Right hindlimb (tissue), 1 donor: ENCODE measurements around the gene ANKZF1.
A peak's percentile ranks its signal among the peaks of the same experiment; 100 is the strongest.
"Not testable (repeated sequence)": the region's sequence is repeated elsewhere in the genome, so short reads cannot be mapped to it uniquely, and the experiment has no call there.

Experiments
- DNase-seq: peaks from one replicate; pipeline ENCODE4 v3.0.0-alpha.2; 2018

The ANKZF1 gene

GRCh38 chr2:219258942-219259341 lies 29.3 kb downstream of the ANKZF1 start:
- not testable (repeated sequence) for DNase-seq

DNA sequence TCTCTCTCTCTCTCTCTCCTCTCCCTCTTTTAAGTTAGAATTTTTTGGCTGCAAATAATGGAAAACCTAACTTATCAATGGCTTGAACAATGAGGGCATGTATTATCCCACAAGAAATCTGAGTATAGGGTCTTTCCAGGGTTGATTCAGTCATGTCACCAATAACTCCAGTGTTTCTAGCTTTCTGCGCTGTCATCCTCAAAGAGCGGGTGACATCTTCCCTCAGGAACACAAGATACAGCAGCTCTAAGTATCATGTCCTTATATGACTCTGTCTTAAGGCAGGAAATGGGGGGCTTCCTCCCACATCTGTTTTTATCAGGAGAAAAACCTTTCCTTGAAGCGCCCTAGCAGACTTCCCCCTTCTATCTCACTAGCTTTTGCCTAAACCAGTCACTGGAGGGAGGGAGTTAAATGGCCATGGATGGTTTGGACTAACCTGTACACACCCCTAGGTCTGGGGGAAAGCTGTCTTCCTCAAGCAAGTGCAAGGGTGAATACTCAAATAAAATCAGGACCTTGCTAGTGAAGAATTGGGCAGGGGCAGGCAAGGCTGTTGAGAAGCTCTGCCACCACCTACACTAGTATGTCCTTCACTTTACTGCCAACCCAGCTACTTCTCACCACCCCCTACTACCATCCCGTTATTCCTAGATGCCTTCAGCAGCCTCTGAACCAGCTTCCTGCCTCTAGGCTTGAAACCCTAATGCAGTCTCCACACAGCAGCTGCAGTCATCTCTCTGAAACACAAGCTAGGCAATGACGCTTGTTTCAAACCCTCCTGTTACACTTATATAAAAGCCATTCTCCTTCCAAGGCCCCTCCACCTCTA lies 31.6 kb downstream of the ANKZF1 start:
- DNase-seq: no peak

DNA sequence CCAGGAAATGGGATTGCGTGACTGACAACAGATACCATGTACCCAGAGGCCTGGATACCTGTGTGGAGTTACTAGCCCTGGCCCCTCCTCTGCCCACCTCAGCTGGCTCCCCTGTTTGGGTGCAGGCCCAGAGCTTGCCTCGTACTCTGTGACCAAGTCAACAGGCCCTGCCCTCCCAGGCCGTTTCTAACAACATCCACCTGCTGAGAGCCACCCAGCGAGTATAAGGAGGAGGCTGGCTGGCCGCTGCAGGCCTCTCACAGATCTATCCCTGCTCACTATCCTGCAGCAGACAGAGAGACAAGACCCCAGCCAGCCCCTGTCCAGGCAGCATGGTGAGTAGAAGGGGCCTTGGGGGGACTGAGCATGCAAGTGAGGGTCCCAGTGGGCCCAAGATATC lies 36.6 kb downstream of the ANKZF1 start:
- DNase-seq: no peak

DNA sequence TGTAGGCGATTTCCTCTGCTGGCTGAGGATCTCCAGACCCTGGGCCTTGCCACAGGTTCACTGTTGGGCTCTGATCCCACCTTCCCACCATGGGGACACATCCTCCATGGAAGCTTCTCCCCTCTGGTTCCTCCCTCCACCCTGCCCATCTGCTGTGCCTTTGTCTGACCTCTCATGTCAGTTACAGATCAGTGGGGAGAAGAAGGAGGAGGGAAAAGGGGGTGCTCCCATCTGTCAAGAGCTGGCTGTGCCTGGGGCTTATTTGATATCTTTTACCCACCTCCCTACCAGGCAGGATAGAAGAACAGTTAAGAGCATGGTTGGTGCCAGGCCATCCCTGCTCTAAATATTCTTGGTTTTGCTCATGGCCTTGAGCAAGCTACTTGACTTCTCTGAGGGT lies 37.3 kb downstream of the ANKZF1 start:
- no peak for DNase-seq

- DNase-seq: no peak
Observed at GRCh38 chr2:219268294-219268693, 38.7 kb downstream of the ANKZF1 start.

- DNase-seq: no peak
Observed at GRCh38 chr2:219269362-219270054, 39.9 kb downstream of the ANKZF1 start.

DNA sequence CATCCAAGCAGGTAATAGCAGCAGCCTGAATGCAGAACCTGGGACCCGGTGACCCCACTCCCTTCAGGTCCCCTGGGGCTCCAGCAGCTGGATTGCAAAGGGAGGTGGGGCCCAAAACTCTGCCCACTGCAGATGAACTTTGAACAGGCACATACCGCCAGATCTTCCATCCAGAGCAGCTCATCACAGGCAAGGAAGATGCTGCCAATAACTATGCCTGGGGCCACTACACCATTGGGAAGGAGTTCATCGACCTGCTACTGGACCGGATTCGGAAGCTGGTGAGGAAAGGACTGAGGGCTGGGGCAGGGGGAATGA lies 40.4 kb downstream of the ANKZF1 start:
- DNase-seq: no peak

DNA sequence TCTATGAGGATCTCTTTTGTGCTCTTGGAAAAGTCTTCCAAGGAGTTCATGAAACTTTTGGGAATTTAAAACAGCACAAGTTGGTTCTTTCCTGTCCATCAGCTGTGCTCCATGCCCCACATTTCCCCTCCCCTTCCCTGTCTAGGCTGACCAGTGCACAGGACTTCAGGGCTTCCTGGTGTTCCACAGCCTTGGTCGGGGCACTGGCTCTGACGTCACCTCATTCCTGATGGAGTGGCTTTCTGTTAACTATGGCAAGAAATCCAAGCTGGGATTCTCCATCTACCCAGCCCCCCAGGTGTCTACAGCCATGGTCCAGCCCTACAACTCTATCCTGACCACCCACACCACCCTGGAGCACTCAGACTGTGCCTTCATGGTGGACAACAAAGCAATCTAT lies 41.4 kb downstream of the ANKZF1 start:
- DNase-seq: no peak

GRCh38 chr2:219272356-219272755 lies 42.8 kb downstream of the ANKZF1 start:
- no peak for DNase-seq

GRCh38 chr2:219272995-219273394 lies 43.4 kb downstream of the ANKZF1 start:
- DNase-seq: no peak

- no peak for DNase-seq
Observed at GRCh38 chr2:219273937-219274336, 44.3 kb downstream of the ANKZF1 start.

DNA sequence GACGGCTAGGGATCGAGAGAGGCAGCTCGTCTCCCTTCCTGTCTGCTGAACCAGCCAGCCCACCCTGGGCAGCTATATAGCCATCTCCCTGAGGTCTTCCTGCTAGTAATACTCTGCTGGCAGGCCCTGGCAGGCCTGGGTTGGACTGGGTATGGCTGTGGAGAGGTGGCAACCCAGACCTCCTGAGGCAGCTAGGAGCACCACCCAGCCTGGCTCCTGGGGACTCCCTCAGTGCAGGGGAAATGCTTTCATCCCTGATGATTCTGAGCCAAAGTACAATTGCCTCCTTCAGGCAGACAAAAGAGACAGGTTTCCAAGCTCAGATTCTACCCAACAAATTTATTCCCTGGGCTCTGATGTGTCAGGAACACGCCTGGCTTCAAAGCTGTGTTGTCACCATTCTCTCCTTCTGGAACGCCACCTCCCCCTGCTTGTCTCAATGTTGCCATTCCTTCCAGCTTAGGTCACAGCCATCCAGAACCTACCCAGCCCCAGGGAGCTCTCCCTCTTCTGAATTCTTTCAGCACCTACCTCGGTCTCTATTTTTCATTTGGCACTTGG lies 44.8 kb downstream of the ANKZF1 start:
- DNase-seq: no peak

DNA sequence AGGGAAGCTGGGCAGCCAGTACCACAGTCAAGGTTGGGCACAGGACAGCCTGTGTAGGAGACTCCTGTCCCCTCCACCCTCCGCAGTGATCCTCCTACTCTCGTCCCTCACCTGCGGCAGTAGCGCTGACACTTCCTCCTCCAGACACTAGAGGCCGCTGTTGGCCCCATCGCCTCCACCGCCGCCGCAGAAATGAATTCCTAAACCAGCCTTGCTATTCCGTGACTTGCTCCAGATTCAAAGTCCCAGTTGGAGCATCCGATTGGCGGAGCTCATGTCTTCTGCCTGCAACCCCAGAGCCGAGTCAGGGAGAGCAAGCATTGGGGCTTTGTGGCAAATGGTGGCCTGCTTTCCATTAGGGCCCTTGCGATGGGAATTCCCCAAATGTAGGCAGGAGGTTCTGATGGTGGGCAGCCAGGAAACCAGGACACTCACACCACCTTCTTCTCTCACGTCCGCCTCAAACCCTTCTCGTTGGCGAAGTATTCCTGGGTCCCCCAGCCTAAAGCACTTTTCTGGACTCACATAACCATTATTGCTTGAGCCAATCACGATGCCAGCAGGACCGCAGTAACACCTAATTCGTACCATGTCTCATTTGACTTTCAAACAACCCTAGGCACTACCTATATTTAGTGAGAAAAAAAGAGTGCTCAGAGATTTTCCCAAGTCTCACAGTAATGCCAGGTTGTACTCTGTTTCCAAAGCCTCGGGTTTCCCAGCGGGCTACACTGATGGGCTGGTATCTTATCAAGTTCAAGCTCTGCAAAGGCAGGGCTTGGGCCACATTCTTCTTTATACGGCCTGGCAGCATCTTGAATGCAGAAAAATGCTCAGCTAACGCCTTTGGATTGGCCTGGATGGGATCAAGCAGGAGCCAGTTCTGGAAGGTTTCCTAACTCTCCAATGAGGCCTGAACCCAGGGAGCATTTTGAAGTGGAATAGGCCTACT lies 48.4 kb downstream of the ANKZF1 start:
- peak; percentile 87 for DNase-seq

- DNase-seq: no peak
Observed at GRCh38 chr2:219278655-219279150, 49.1 kb downstream of the ANKZF1 start.

DNA sequence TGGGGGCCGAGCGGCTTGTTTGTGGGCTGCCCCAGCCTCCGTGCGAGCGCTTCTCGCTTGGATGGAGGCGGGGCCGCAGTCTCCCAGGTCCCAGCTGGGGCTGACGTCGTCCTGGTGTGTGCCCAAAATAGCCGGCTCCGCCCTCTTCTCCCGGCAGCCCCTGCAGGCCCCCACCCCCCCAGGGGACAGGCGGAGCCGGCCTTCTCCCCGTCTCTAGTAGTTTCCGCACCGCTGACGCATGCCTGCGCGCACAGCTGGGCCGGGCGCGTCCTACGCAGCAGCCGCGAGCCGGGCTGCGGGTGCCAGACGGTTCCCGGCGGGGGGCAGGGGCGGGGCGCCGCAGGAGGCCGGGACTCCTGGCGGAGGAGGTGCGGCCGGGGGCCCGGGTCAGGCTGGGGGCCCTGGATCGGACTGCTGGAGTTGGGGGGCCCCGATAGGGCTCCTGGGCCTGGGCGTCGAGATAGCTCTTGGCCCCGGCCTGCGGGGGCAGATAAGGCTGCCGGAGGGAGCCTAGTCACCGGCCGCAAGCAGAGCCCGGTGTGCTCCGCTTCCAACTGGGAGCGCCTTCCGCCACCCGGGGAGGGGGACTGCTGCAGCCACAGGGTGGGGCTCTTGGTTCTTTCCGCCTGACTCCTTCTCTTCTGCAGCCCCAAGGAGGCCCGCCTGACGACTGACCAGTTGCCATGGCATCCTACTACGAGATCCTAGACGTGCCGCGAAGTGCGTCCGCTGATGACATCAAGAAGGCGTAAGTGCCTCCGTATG lies 49.7 kb downstream of the ANKZF1 start, which contains the start of gene DNAJB2:
DNAJB2 (plus strand) TSS at position 216 of the 765 bp plus-strand sequence; CDS start at position 684, 468 bp downstream.
- peak; percentile 99 for DNase-seq

GRCh38 chr2:219279916-219280516 lies 50.4 kb downstream of the ANKZF1 start:
- DNase-seq: no peak

DNA sequence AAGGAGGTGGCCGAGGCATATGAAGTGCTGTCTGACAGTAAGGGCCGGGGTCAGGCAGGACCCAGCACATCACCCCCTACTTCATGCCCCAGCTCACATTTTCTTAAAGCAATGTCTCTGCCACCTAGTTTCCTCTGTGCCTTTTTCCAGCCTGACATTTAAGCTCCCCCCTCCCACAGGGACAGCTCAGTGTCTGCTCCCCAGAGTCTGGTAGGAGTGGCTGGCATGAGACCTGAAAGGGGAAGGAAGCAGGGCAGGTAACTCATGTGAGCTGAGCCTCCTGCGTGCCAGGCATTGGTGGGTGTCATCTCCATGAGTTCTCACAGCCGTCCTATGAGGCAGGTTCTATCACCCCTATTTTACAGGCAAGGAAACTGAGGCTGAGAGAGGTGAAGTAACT lies 51.0 kb downstream of the ANKZF1 start:
- DNase-seq: no peak

GRCh38 chr2:219281588-219281987 lies 52.0 kb downstream of the ANKZF1 start:
- no peak for DNase-seq

GRCh38 chr2:219282375-219282774 lies 52.8 kb downstream of the ANKZF1 start:
- no peak for DNase-seq

DNA sequence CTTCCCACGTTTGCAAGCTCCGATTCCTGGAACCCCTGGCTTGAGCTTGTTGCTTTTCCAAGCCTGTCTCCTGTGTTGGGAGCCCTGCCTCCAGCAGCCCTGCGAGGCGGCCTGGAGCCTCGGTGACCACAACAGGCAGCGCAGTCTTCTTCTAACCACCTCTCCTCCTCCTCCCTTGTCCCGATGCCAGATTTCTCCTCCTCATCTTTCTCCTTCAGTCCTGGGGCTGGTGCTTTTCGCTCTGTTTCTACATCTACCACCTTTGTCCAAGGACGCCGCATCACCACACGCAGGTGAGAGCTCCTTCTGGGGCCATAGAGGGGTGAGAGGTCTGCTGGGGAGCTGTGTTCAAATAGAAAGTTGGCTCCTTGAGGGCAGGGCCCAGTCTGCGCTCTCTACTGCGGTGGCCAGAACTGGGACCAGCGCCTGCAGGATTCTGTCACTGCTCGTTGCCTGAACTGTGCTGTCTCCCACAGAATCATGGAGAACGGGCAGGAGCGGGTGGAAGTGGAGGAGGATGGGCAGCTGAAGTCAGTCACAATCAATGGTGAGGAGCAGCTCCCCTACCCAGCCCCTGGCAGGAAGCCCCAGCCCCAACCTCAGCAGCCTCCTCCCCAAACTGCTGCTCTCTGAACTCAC lies 53.5 kb downstream of the ANKZF1 start:
- DNase-seq: no peak
